Stimulated activated CD8-positive, alpha-beta memory T cell treated with anti-CD3 and anti-CD28 coated beads, Interleukin-2, amount 100 ng/mL, for 1 hour (primary cell): ENCODE data around the gene IFNGR2.
"Not testable (repeated sequence)": the region's sequence is repeated elsewhere in the genome, so short reads cannot be mapped to it uniquely, and the experiment has no call there.

ENCODE experiments used
- DNase-seq, 2 donors: peaks; one replicate each; pipeline ENCODE4 v3.0.0-alpha.2; 2020; ENCODE audit warnings: low read depth in 2 of 2

Gene IFNGR2

DNA sequence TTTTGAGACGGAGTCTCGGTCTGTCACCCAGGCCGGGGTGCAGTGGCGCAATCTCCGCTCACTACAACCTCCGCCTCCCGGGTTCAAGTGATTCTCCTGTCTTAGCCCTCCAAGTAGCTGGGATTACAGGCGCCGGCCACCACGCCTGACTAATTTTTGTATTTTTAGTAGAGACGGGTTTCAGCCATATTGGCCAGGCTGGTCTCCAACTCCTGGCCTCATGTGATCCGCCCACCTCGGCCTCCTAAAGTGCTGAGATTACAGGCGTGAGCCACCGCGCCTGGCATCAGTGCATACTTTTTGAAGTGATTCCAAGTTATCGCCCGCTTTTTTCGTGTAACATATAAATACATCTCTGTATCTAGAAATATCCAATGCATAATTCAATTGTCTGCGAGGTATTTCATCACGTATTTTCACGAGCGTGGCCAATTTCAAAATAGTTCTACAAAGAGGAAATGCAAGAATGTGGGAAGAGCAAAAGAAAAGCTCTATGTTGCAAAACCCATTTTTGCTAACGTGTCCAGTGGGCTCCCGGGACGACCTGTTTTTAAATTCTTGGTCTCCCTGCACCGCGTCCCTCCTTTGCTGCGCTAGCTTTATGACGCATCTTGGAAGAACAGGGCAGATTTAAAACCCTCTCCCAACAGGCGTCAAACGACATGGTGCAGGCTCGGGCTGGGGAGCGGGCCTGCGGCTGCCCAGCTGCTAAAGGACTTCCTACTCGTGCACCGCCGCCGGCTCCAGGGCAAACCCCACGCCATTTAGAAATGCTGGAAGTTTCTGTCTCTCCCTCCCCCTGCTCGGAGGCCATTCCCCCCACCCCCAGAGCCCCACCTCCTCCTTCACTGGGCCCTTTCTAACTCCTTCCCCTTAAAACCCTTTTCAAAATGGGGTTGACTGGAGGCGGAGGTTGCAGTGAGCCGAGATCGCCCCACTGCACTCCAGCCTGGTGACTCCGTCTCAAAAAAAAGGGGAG is 923 bp upstream of the IFNGR2 start:
- no peak for DNase-seq

DNA sequence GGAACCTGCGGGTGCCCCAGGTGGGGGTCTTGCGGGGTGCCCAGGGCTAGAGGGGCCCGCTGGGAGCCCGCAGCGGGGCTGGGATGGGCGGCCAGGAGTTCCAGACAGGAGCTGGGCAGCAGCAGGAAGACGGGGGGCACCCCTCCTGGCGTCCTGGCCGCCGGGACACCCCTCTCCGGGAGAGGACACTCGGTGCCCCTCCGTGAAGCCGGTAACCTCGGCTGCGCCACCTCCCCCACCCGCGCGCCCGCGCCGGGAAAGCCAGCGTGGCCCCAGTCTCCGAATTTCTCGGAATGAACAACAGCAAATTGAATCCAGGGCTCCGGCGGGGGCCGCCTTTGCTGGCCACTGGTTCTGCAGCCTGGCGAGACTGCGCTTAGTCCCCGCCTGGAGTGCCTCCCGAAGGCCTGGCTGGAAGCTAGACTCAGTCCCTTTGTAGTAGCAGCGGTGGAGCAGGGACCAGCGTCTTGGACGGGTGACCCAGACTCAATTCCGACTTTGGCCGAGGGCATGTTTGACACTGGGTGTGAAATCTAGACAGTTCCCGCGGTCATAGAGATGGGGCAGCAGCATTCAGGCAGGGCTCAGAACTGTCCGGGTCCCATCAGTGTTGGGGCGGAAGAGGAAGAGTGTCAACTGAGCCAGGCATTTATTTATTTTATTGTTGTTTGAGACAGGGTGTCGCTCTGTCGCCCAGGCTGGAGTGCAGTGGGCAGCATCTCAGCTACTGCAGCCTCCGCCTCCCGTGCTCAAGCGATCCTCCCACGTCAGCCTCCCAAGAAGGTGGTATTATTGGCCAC is 773 bp downstream of the IFNGR2 start:
- DNase-seq = no peak

DNA sequence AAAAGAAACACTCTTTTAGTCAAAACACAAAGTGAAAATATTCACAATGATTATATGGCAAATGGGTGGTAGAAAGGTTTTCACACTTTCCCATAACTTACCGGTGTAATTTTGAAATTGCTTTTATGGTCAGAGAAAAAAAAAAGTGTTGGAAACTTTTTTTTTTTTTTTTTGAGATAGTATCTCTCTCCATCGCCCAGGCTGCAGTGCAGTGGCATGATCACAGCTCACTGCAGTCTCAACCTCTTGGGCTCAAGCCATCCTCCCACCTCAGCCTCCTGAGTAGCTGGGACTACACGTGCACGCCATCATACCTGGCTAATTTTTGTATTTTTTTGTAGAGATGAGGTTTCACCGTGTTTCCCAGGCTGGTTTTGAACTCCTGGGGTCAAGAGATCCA is 3.3 kb downstream of the IFNGR2 start:
- DNase-seq = no peak

DNA sequence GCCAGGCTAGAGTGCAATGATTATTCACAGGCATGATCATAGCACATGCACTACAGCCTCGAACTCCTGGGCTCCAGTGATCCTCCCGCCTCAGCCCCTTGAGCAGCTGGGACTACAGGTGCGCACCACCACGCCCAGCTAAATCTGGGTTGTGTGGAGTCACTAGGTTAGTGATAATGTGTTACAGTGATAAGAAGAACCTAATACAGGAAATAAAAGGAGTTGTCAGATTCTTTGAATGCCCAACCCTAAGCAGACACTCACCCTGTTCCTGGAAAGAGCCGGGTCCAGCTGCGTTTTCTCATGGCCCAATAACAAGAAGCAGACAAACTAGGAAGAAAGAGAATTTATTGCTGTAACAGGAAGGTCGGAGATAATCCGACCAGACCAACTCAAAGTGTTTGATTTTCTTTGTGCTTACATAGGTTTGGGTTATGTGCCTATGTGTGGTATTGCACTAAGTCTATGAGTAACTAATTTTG is 8.8 kb downstream of the IFNGR2 start:
- no peak for DNase-seq

DNA sequence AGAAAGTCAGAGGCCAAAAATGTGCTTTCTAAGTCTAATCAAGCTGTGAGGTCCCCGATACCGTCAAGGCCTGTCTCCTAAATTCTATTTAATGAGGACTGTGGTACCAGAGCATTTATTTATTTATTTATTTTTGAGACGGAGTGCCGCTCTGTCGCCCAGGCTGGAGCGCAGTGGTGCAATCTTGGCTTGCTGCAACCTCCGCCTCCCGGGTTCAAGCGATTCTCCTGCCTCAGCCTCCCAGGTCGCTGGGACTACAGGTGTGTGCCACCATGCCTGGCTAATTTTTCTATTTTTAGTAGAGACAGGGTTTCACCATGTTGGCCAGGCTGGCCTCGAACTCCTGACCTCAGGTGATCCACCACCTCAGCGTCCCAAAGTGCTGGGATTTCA is 9.2 kb downstream of the IFNGR2 start:
- DNase-seq = not testable (repeated sequence)

DNA sequence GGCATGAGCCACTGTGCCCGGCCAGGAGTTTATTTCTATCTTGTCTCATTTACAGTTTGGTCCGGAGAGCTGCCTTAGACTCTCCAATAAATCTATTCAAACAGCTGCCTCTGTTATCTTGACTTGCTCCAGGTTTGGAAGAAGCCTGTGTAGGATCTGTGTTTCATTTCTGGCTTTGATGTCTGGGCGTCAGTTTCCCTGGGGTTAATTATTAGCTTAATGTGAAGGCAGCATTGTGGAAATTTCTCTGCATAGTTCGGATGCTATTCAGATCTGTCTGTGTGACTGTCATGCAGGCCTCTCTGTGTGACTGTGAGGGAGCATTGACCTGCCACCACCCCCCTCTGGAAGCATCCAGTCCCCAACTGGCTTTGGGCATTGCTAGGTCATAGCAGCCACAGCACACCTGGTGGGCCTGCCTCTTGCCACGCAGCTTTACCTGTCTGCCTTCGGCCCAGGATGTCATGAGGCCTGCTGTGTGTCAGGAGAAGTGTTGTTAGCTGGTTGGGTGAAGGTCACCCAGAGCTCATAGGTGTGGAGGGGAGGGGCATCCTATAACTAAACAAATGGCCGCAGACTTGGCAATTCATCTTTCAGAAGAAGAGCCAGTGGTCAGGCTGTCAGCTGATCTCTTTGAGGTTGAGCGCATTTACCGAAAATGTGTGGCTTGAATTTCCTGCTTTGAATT is 9.8 kb downstream of the IFNGR2 start:
- no peak for DNase-seq

DNA sequence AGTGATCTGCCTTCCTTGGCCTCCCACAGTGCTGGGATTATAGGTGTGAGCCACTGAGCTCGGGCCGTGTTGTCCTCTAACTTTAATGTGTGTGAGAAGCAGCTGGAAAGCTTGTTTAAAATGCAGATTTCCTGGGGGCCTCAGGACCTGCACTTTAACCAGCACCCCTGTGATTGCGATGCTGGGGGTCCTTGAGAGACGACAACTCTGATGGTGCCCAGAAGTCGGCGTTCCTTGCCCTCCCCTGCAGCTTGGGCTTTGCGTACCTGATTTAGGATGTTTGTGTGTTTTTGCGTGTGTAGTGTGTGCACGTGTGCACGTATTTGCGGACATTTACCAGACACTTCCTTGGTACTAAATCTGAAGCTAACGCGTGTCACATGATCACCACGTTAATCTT is 10.9 kb downstream of the IFNGR2 start:
- DNase-seq = no peak

DNA sequence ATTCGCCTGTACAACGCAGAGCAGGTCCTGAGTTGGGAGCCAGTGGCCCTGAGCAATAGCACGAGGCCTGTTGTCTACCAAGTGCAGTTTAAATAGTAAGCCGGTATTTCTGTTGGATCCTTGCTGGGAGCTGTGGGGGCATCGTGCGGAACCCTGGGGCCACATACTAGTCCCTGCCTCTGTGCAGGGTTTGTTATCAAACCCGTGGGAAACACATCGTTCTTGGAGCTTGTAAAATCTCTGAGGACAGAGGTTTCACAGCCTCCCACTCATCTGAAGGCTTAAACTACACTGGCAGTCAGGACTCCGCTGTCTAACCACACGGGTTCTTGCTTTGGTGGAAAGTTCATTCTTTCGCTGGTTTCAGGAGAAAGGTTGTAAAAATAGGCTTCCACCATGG is 11.7 kb downstream of the IFNGR2 start:
- no peak for DNase-seq

DNA sequence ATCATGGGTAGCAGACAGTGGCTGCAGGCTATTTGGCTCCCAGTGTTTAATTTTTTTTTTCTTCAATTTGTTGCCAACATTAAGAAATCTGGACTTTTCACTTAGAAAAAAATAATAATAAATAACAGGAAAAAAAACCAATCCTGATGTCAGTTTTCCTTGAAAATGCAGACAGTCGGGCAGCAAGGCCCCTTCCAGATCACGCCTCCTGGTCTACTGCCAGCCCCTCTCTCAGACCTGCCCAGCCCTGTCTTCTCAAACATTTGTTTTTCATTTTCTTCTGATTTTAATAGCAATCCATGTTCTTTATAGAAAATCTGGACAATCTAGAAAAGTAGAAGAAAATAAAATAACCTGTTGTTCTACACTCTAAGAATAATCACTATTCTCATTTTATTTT is 15.5 kb downstream of the IFNGR2 start:
- DNase-seq = no peak

DNA sequence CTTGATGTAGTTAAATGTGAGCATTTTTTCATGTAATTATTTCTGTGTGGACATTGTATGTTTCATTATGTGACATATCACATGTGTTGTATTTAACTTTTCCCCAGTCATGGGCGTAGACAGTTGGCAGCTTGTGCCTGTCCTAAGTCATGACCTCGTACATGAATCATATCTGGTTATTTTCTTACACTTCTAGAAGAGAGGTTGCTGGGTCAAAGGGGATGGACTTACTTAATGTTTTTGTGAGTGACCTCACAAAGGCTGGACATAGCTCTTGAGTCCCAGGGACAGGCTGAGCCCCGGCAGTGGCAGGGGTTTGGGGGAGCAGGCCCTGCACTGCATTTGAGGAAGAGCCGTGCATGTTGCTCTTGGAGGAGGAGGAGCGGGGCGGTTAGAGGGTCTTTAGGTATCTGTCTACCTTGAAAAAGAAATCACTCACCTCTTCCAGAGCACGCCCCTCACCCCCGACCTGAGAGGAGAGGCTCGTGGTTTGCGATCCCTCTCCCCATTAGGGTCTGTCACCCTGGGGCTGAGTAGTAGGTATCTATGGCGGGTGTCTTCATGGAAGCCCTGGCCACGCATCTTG is 16.4 kb downstream of the IFNGR2 start:
- DNase-seq = no peak

DNA sequence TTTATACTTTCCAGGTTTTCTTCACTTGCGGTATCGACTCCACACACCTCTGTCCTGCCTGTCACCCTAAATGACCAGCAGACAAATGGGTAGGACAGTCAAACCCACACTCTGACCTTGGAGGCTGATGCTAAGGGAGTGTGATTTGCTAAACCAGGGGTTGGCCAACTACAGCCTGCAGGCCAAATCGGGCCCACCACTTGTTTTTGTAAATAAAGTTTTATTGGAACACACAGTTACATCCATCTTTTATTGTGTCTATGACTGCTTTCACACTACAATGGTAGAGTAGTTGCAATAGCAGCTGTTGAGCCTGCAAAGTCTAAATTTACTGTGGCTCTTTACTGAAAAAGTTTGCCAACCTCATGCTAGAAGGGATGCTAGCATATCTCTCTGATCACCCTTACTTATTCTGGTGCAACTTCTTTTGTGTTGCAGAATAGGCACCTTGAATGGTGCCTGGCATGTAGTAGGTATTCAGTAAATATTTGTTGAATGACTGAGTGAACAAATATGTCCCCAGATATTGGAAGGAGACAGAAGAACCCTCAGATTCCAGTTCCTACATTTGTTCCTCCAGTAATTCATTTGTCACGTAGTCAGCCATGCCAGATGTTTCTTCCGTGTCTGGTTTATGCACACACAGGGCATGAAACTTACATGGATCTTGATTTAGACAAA is 18.6 kb downstream of the IFNGR2 start:
- DNase-seq = no peak

DNA sequence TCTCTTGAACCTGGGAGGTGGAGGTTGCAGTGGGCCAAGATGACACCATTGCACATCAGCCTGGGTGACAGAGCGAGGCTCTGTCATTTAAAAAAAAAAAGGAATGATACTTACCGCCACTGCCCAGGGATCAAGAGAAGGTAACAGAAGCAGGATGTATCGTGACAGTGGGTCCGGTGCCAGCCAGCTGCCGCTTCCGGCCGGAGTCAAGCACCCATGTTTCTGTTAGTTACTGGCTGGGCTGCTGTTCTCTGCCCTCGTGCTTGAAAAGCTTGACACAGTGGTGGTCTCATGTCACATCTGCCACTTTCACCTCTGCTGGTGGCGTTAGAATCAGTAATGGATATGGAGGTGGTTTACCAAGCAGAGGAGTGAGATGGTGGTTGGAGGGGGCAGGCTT is 21.0 kb downstream of the IFNGR2 start:
- no peak for DNase-seq

DNA sequence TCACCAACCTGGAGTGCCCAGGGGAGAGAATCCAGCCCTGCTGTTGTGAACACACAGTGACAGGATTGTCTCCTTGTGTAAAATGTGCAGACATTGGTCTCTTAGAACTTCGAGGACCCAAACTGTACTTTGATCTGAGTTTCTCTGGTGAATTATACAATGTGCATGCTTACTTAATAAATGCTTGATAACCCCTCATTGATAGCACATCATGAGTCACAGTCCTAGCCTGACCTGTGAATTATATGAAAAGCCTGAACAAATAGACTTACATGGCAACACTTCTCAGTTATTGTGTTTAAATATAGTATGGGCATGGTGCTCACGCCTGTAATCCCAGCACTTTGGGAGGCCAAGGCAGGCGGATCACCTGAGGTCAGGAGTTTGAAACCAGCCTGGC is 22.6 kb downstream of the IFNGR2 start:
- DNase-seq = no peak

DNA sequence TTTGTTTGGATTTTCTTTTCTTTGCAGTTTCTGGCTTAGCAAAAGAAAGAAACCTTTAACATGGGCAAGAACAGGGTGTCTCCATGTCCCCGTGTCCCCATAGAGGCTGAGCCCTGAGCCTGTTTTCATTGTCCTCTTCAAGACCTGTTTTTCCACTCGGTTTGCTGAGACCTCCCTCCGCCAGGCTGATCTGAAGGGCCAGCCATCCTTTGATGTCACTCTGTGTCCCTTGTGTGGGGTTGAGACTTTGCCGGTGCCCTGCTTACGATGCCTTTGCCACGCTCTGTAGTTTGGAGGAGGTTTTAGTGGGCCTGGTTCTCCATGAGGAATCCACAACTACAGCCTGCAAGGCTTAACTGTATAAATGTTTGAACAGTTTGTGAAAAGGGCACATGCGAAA is 23.8 kb downstream of the IFNGR2 start:
- no peak for DNase-seq

DNA sequence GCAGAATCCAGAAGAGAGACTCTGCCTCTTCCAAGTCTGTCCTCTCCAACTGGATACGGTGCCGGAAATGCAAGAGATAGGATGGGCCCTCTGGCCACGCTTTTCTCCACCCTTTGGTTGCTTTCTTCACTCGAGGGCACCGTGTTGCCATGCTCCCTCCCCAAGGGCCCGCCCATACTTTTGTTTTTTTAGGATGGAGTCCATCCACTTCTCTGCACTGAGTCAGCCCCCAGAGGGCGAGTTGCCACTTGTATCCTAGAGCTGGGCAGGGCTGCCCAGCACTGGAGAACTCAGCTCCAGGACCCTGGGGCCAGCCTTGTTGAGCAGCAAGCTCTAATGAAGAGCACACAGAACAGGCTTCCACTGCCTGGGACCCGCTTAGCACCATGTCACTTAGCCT is 25.5 kb downstream of the IFNGR2 start:
- no peak for DNase-seq

DNA sequence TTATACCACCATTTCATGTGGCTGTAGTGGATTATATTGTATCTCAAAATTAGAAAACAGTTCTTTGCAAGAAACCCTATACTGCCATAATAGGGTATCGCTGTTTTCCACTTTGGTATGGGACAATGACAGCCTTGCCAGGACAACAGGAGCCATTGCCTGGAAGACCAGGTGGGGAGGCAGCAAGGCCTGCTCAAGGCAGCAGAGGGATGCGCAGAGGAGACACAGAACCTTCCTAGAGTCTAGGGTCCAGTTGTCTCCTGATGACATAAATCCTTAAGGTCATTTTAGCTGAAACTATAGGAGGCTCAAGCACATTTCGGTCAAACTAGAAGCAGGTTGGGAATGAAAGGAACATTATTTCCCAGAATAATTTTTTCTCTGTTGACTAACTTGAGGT is 27.6 kb downstream of the IFNGR2 start:
- DNase-seq = no peak

DNA sequence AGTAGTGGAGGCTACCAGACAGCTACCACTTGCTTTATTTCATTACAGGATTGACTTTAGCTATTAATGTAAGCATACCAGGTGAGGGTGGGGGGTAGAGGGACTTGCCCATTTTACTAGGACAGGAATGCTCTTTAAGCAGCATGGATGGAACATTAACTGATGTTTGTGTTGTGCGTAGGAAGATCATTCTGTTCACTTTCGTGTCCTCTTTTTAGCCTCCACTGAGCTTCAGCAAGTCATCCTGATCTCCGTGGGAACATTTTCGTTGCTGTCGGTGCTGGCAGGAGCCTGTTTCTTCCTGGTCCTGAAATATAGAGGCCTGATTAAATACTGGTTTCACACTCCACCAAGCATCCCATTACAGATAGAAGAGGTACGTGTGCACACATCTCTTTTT is 29.3 kb downstream of the IFNGR2 start:
- no peak for DNase-seq

DNA sequence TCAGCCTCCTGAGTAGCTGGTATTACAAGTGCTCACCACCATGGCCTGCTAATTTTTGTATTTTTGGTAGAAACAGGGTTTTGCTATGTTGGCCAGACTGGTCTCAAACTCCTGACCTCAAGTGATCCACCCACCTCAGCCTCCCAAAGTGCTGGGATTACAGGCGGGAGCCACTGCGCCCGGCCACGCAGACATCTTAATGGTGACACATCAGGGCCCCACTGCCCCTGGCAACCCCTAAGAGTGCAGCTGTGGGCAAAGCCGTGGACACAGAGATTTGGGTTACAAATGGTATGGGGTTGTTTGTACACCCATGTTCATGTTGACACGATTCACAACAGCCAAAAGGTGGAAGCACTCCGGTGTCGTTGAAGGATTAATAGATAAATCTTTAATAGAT is 29.8 kb downstream of the IFNGR2 start:
- DNase-seq = no peak

DNA sequence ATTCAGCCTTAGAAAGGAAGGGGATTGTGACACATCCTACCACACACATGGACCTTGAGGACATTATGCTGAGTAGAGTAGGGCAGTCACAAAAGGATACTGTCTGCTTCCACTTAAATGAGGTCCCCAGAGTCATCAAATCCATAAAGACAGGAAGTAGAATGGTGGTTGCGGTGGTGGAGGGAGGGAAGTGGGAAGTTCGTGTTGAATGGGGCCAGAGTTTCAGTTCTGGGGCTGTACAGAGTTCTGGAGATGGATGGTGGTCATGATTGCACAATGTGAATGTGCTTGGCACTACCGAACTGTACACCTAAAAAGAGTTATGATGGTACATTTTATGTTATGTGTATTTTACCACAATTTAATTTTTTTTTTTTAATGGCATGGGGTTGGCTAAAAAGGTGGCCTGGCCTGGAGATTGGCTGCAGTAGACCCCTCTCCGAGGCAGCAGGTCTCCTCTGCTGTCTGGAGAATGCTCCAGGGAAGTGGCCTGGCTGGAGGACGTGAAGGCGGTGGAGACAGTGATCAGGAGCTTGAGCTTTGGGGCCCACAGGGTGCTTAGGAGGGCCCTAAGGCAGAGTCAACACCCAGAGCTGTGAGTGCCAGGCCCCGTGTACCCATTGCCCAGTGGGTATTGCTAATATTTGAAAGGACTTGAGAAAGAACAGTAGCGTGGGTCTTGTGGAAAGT is 30.4 kb downstream of the IFNGR2 start:
- no peak for DNase-seq

DNA sequence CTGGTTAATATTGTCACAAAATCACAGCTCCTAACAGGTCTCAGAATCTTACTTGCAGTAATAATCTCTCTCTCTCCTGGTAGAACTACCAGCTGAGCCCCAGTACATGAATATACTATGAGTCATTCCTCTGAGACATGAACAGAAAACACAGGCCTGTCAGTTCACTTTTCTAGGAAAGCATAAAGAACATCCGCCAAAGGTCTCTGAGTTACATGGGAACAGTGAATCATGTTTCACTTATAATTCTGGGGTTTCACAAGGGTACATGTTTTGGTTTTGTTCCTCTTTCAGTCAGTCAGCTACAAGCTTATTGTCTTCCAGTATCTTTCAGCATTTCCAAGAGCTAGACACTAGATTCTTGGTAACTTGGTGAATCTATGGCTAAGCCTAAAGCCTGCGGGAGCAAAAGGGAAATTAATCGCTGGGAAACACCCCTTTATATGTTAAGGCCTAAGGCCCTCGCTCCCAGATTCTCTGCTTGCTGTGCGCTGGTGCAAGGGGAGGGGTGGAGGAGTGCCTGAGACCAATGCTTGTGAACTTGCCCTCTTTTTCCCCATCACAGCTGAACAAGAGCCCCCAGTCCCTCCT is 31.7 kb downstream of the IFNGR2 start:
- DNase-seq = no peak
